ENCODE data around the gene NHEJ1. TPM values are rescaled to one million over a fixed set of nuclear protein-coding genes. Genes with fewer than 3 reads are reported as not detected.

NHEJ1 gene
- polyA plus RNA-seq, 1 of the 3 experiments (the other 2 are of a cell fraction): 16.3 TPM

- H3K4me1 ChIP-seq (ENCODE audit: control insufficient read depth in 1 of 2, insufficient read depth in 2 of 2, low read depth in 1 of 2, low read length in 1 of 2): no peaks in the 10 kb centered on the region
- H3K27ac ChIP-seq (ENCODE audit: low read depth in 2 of 2, low read length in 1 of 2): no peak overlapping the region
- H2AFZ ChIP-seq (ENCODE audit: low read depth): no peak overlapping the region
- H3K27me3 ChIP-seq (ENCODE audit: insufficient read depth): no peaks in the 10 kb centered on the region
- TF ChIP-seq EP300 (IDR thresholded peaks at IDR 0.05; ENCODE audit: borderline replicate concordance in 1 of 2, low read depth in 1 of 2, low read length in 1 of 2) (no peak), USF2 (IDR thresholded peaks at IDR 0.05; ENCODE audit: borderline replicate concordance, low read depth, low read length) (no peak), USF1 (IDR thresholded peaks at IDR 0.05; ENCODE audit: borderline replicate concordance, low read depth) (no peak), EZH2phosphoT487 (IDR thresholded peaks at IDR 0.05; ENCODE audit: borderline replicate concordance, low read depth) (no peak), PBX3 (IDR thresholded peaks at IDR 0.05) (no peak), SIN3A (IDR thresholded peaks at IDR 0.05; ENCODE audit: borderline replicate concordance, low read depth, low read length) (no peak), POLR2AphosphoS5 (IDR thresholded peaks at IDR 0.05; ENCODE audit: low read depth, low read length) (no peak), MEF2A (IDR thresholded peaks at IDR 0.05; ENCODE audit: borderline replicate concordance, low read depth) (no peak), TCF12 (IDR thresholded peaks at IDR 0.05) (no peak), GABPA (IDR thresholded peaks at IDR 0.05; ENCODE audit: low read depth) (no peak), RFX5 (IDR thresholded peaks at IDR 0.05; ENCODE audit: low read length) (no peak), GATA2 (CRISPR knock-in tag; IDR thresholded peaks at IDR 0.05) (no peak), TEAD4 (IDR thresholded peaks at IDR 0.05; ENCODE audit: borderline replicate concordance, insufficient read depth) (no peak), ELF1 (IDR thresholded peaks at IDR 0.05) (no peak), CHD2 (IDR thresholded peaks at IDR 0.05; ENCODE audit: low read length, partially characterized antibody) (no peak)
- no peak overlapping the region for H3K9ac ChIP-seq
- no peaks in the 10 kb centered on the region for H4K20me1 ChIP-seq (ENCODE audit: insufficient read depth)
- H3K4me2 ChIP-seq: no peak overlapping the region
- no peaks in the 10 kb centered on the region for H3K9me3 ChIP-seq
- POLR2A ChIA-PET: no interaction called here
- CTCF ChIA-PET: interaction anchor here (1.3 to 3.2 kb wide), 6 partner anchors 11 to 214 kb away, joined by 3 to 14 read pairs (median 8); no protein-coding TSS in a partner anchor
- no peaks in the 10 kb centered on the region for H3K79me2 ChIP-seq (ENCODE audit: insufficient read depth)
- H3K4me3 ChIP-seq (ENCODE audit: low read depth in 2 of 2, low read length in 1 of 2): no peak overlapping the region
- H3F3A ChIP-seq (replicated peaks; ENCODE audit: insufficient read depth): no peaks in the 10 kb centered on the region
- 93% methylated on average over 7 of the region's 7 CpGs for WGBS (ENCODE audit: low lambda C conversion rate)
- peaks cover 6 to 11% of the 10 kb centered on the region in 2 experiments for H3K36me3 ChIP-seq (replicated peaks in 1 of 2; ENCODE audit: control insufficient read depth in 1 of 2, insufficient read depth in 2 of 2, low read length in 1 of 2)
- DNase-seq: no peak
- no peaks in the 10 kb centered on the region for H3K9me2 ChIP-seq
Measured at GRCh38 chr2:219081096-219081495, 79.5 kb downstream of the NHEJ1 start.

GRCh38 chr2:219079417-219079816 is 81.2 kb downstream of the NHEJ1 start:
- 80% methylated on average over 2 of the region's 2 CpGs for WGBS (ENCODE audit: low lambda C conversion rate)
- no peak for DNase-seq
- H3K9me3 ChIP-seq: no peaks in the 10 kb centered on the region
- no peak overlapping the region for H3K27ac ChIP-seq (ENCODE audit: low read depth in 2 of 2, low read length in 1 of 2)
- ChIA-PET CTCF (interaction anchor here (1.4 to 9.2 kb wide), 6 partner anchors 13 to 99 kb away, joined by 4 to 99 read pairs (median 8); partner anchors contain the start of gene IHH), POLR2A (no interaction called here)
- H3K79me2 ChIP-seq (ENCODE audit: insufficient read depth): no peaks in the 10 kb centered on the region
- H3K4me3 ChIP-seq (ENCODE audit: low read depth in 2 of 2, low read length in 1 of 2): no peak overlapping the region
- peaks cover 6 to 18% of the 10 kb centered on the region in 2 experiments for H3K36me3 ChIP-seq (replicated peaks in 1 of 2; ENCODE audit: control insufficient read depth in 1 of 2, insufficient read depth in 2 of 2, low read length in 1 of 2)
- no peak overlapping the region for H2AFZ ChIP-seq (ENCODE audit: low read depth)
- no peaks in the 10 kb centered on the region for H3K27me3 ChIP-seq (ENCODE audit: insufficient read depth)
- H3K4me2 ChIP-seq: no peak overlapping the region
- no peaks in the 10 kb centered on the region for H3K9me2 ChIP-seq
- TF ChIP-seq TCF12 (IDR thresholded peaks at IDR 0.05): no peak
- H3K9ac ChIP-seq: no peak overlapping the region
- no peaks in the 10 kb centered on the region for H4K20me1 ChIP-seq (ENCODE audit: insufficient read depth)
- H3F3A ChIP-seq (replicated peaks; ENCODE audit: insufficient read depth): no peaks in the 10 kb centered on the region
- no peaks in the 10 kb centered on the region for H3K4me1 ChIP-seq (ENCODE audit: control insufficient read depth in 1 of 2, insufficient read depth in 2 of 2, low read depth in 1 of 2, low read length in 1 of 2)
